NT2/D1 (cell line): Measurements from ENCODE around the gene IQSEC3.

Source experiments
- SUZ12 ChIP-seq: IDR thresholded peaks from 2 replicates; pipeline ENCODE4 v1.6.1; 2011; ENCODE audit not compliant: insufficient read length, insufficient read depth; ENCODE audit errors: extremely low read depth
- YY1 ChIP-seq: IDR thresholded peaks from 2 replicates; pipeline ENCODE4 v1.6.1; 2011; ENCODE audit not compliant: insufficient read length, insufficient read depth
- ZNF274 ChIP-seq: IDR thresholded peaks from 2 replicates; pipeline ENCODE4 v1.6.1; 2011; ENCODE audit warnings: mild to moderate bottlenecking, low read depth, low read length

- TF ChIP-seq SUZ12 (no peak), ZNF274 (no peak), YY1 (no peak)
These were observed 147.6 kb downstream of the IQSEC3 start, which contains the start of gene SLC6A12 for GRCh38 chr12:214003-214741.
